GM15510 (cell line): Measurements from ENCODE around the gene COQ10B.

Experiments
- POLR2A ChIP-seq: IDR thresholded peaks from 3 replicates; pipeline ENCODE4 v1.6.1; 2011; ENCODE audit warnings: borderline replicate concordance; ENCODE audit not compliant: insufficient read length; ENCODE audit errors: extremely low read depth

Gene COQ10B

GRCh38 chr2:197453123-197453913 lies at the start of gene COQ10B:
Gene COQ10B (plus strand): TSS chr2:197453552. CDS start chr2:197453561, 9 bp downstream.
- TF ChIP-seq POLR2A: peak; percentile 64

- TF ChIP-seq POLR2A: no peak
Observed at GRCh38 chr2:197405582-197405981, 47.8 kb upstream of the COQ10B start.

- TF ChIP-seq POLR2A: no peak
Observed at GRCh38 chr2:197414039-197414438, 39.3 kb upstream of the COQ10B start.

DNA sequence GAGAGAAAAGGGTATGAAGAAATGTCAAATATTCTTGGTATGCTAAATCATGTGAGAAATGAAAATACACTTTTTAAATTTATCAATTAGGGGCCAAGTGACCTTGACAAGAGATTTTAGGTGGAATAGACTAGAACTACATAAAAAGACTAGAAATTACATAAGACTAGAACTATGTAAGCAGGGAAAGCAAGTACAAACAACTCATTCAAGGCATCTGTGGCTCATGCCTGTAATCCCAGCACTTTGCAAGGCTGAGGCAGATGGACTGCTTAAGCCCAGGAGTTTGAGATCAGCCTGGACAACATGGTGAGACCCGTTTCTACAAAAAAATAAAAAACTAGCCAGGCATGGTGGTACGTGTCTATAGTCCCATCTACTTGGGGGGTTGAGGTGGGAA lies 38.8 kb upstream of the COQ10B start:
- TF ChIP-seq POLR2A: no peak

DNA sequence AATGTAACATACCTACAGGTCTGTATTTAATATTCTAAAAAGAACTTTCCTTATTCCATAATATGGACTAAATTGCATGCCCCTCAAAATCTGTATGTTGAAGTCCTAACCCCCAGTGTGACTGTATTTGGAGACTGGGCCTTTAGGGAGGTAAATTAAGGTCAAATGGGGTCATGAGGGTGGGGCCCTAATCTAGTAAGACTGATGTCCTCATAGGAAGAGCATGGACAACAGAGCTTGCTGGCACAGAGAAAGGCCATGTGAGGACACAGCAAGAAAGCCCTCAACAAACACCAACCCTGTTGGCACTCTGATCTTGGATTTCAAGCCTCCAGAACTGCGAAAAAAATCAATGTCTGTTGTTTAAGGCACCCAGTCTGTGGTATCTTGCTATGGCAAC lies 37.1 kb upstream of the COQ10B start:
- no peak for TF ChIP-seq POLR2A

- TF ChIP-seq POLR2A: no peak
Observed at GRCh38 chr2:197419438-197419837, 33.9 kb upstream of the COQ10B start.

DNA sequence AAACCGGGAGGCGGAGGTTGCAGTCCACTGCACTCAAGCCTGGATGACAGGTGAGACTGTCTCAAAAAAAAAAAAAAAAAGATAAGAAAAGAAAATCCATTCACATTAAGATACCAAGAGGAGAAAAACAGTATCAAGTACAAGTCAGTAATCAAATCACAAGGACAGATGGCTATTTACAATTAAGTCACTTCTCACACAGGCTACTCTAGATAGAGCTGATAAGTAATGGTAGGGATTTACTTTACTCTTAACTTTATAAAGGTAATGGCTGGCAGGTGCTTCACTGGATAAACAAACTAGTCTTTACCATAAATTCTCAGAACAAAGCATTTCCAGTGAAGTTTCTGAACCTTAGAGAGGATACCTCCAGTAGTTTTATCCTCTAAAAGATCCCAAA lies 30.0 kb upstream of the COQ10B start:
- TF ChIP-seq POLR2A: no peak

GRCh38 chr2:197425550-197425949 lies 27.8 kb upstream of the COQ10B start:
- no peak for TF ChIP-seq POLR2A

DNA sequence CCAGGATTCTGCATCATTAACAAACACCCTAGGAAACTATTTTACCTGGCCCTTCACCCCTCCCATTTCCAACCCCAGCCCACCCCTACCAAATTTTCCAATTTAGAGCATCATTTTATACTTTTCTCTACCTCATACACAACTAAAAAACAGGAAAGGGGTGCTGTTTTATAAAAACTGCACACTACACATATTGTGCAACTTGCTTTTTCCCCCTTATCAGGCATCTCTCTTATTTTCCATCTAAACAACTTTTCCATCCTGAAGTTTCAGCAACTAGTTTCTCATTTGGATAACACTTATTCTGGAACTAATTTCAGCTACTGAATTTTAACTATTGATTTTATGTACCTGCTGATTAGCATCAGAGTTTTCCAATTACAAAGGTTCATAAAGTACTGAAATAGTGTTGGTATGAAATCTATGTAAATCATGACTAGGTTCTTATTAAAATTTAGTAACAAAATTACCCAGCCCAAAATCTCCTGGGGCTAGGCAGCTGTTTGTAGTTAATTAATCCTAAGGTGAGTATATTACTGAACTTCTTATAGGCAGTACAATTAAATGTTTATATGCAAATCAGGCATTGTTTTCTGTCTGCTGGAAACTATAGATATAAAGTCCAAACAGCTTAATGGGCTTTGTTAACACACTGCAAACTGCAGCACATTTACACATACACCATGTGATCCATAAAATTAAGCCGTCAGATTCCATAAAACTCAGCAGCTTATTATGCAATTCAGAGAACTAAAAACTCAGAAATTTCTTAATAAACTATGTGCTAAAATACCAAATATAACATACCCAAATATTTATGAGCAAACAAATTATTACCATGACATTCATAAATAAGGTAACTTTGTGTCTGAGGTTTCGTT lies 26.4 kb upstream of the COQ10B start:
- TF ChIP-seq POLR2A: no peak

DNA sequence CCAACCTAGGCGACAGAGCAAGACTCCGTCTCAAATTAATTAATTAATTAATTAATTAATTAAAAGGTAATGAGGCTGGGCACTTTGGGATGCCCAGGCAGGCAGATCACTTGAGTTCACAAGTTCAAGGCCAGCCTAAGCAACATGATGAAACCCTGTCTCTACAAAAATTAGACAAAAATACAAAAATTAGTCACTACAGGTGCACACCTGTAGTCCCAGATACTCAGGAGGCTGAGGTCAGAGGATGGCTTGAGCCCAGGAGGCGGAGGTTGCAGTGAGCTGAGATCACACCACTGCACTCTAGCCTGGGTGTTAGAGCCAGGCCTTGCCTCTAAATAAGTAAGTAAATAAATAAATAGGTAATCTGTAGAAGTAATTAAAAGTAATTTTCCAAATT lies 25.4 kb upstream of the COQ10B start:
- TF ChIP-seq POLR2A: no peak

DNA sequence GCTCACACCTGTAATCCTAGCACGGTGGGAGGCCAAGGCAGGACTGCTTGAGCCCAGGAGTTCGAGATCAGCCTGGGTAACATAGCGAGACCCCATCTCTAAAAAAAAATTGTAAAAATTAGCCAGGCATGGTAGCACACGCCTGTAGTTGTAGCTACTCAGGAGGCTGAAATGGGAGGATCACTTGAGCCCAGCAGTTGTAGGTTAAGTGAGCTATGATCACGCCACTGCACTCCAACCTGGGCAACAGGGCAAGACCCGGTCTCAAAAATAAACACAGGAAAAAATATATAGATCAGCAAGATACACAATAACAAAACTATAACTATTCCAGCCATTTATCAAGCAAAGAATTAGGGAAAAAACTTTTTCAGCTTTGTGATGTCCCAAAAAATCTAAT lies 21.5 kb upstream of the COQ10B start:
- TF ChIP-seq POLR2A: no peak

DNA sequence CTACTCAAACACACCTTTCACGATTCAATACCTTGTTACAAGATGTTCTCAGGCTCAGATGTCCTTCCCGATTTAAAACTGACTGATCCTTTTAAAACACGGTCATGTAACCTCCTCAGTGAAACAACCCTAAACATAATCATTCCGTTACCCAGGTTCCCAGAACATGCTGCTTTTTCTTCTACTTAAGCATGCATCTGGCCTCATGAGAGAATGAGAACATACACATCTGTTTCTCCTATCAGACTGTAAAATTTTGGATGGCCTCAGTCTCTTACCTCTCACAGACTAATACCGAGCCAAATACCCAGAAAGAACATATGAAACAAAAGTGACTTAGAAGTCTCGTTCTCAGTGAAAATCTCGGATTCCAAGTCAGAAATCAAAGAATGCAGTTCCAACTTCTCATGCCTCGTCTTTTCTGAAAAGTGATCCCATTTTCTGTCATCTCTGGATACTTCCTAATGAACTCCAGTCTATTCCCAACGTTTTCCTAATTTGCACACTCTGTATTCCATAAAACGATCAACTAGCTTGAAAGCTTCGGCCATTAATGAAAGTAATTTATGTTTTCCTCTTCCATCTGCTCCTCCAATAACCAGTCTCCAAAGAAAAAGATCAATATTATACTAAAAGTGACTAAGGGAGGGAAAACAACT lies 19.4 kb upstream of the COQ10B start:
- TF ChIP-seq POLR2A: no peak

- peak; percentile 93 for TF ChIP-seq POLR2A
Observed at GRCh38 chr2:197434541-197435513, 18.5 kb upstream of the COQ10B start, which contains the start of gene SF3B1. Gene SF3B1 (minus strand): TSS chr2:197435028. CDS start chr2:197434999, 29 bp downstream.

- TF ChIP-seq POLR2A: no peak
Observed at GRCh38 chr2:197435598-197436420, 17.5 kb upstream of the COQ10B start.

- TF ChIP-seq POLR2A: no peak
Observed at GRCh38 chr2:197437380-197437779, 16.0 kb upstream of the COQ10B start.
